NCI-H446 (cell line): ENCODE data around the gene ZNF550.

Experiments used
- DNase-seq, 2 experiments: peaks; one replicate each; lab custom pipeline; 2025; lab: John Stamatoyannopoulos, UW

Gene ZNF550

GRCh38 chr19:57559404-57560025, at the start of gene ZNF550:
Gene ZNF550, minus strand, starts transcription at chr19:57559863. Its CDS starts 181 bp downstream, at chr19:57559682.
- peak; percentile 44 to 81 for DNase-seq

GRCh38 chr19:57606931-57607330, 47.3 kb upstream of the ZNF550 start:
- no peak for DNase-seq

GRCh38 chr19:57599761-57600383, 40.2 kb upstream of the ZNF550 start, which contains the start of gene ZNF530:
Gene ZNF530, plus strand, starts transcription at chr19:57599885. Its CDS starts 4,461 bp downstream, at chr19:57604346.
- peak; percentile 92 to 96 for DNase-seq

GRCh38 chr19:57599377-57599760, 39.7 kb upstream of the ZNF550 start:
- DNase-seq, result no peak

GRCh38 chr19:57587529-57587928, 27.9 kb upstream of the ZNF550 start:
- DNase-seq, result no peak

GRCh38 chr19:57583521-57584416, 24.1 kb upstream of the ZNF550 start, which contains the start of gene ZIK1:
Gene ZIK1, plus strand, starts transcription at chr19:57584145. Its CDS starts 212 bp downstream, at chr19:57584357.
- peak in 1 of 2 experiments; percentile 80 for DNase-seq

GRCh38 chr19:57583104-57583520, 23.4 kb upstream of the ZNF550 start:
- no peak for DNase-seq

GRCh38 chr19:57578487-57579205, 19.0 kb upstream of the ZNF550 start, which contains the start of gene ZNF416:
Gene ZNF416, minus strand, starts transcription at chr19:57578911. Its CDS starts 207 bp downstream, at chr19:57578704.
- peak; percentile 96 to 99 for DNase-seq

GRCh38 chr19:57576661-57577060, 17.0 kb upstream of the ZNF550 start:
- DNase-seq, result no peak

GRCh38 chr19:57572415-57572947, 12.8 kb upstream of the ZNF550 start:
- DNase-seq, result no peak

- DNase-seq, result no peak
Observed at GRCh38 chr19:57570707-57571106, 11.0 kb upstream of the ZNF550 start.

- DNase-seq, result no peak
Observed at GRCh38 chr19:57566396-57567265, 7.0 kb upstream of the ZNF550 start.

GRCh38 chr19:57563547-57563946, 3.9 kb upstream of the ZNF550 start:
- DNase-seq, result no peak

GRCh38 chr19:57560049-57560491, 407 bp upstream of the ZNF550 start:
- no peak for DNase-seq

- DNase-seq, result no peak
Observed at GRCh38 chr19:57559008-57559403, 657 bp downstream of the ZNF550 start.

GRCh38 chr19:57558525-57558924, 1.1 kb downstream of the ZNF550 start:
- DNase-seq, result no peak

GRCh38 chr19:57557659-57558058, 2.0 kb downstream of the ZNF550 start:
- no peak for DNase-seq

GRCh38 chr19:57552432-57552831, 7.2 kb downstream of the ZNF550 start:
- no peak for DNase-seq

- no peak for DNase-seq
Observed at GRCh38 chr19:57546513-57546912, 13.2 kb downstream of the ZNF550 start.

- DNase-seq, result no peak
Observed at GRCh38 chr19:57537953-57538547, 21.6 kb downstream of the ZNF550 start.
